Uterus (tissue), 2 donors: Measurements from ENCODE around the gene NRG3.

ENCODE experiments used
- POLR2A ChIP-seq, 2 donors: fragments of 450-650 bp; IDR thresholded peaks; one replicate each; pipeline ENCODE4 v1.6.1; 2016; ENCODE audit warnings: antibody characterized with exemption in 2 of 2, mild to moderate bottlenecking in 1 of 2, moderate library complexity in 1 of 2
- TF ChIP-seq, protein P1 (sequence below), 4 experiments: fragments of 200-600 bp in 2 of 4; fragments of 450-650 bp in 2 of 4; sonication (generic) in 2 of 4; IDR thresholded peaks; one replicate each; pipeline ENCODE4 v1.5.1; 2016 to 2019; ENCODE audit warnings: antibody characterized with exemption in 4 of 4, mild to moderate bottlenecking in 2 of 4, moderate library complexity in 1 of 4

DNA sequence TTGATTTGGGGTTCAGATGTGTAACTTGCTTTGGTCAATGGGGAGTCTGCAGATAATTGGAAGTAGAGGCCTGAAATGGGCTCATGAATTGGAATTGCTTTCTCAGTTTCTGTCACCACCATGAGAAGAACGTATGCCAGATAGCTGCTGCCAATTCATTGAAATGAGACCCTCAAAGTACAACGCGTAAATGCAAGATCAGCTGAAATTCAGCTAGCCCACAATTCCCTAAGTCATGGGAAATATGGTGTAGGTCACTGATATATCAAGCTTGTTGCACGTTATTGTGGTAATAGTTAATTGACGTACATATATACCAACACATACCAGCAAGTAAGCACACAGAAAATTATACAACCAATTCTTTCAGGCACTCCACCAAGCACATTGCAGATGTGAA is 520.0 kb downstream of the NRG3 start:
- TF ChIP-seq POLR2A (IDR thresholded peaks at IDR 0.05): no peak
- TF ChIP-seq, protein P1, sequence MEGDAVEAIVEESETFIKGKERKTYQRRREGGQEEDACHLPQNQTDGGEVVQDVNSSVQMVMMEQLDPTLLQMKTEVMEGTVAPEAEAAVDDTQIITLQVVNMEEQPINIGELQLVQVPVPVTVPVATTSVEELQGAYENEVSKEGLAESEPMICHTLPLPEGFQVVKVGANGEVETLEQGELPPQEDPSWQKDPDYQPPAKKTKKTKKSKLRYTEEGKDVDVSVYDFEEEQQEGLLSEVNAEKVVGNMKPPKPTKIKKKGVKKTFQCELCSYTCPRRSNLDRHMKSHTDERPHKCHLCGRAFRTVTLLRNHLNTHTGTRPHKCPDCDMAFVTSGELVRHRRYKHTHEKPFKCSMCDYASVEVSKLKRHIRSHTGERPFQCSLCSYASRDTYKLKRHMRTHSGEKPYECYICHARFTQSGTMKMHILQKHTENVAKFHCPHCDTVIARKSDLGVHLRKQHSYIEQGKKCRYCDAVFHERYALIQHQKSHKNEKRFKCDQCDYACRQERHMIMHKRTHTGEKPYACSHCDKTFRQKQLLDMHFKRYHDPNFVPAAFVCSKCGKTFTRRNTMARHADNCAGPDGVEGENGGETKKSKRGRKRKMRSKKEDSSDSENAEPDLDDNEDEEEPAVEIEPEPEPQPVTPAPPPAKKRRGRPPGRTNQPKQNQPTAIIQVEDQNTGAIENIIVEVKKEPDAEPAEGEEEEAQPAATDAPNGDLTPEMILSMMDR (IDR thresholded peaks at IDR 0.05): no peak
